ENCODE data around the gene NBAS. TPM values are rescaled to one million over a fixed set of nuclear protein-coding genes. Genes with fewer than 3 reads are reported as not detected.

NBAS gene
- total RNA-seq, 2 experiments from 2014 or later: 24.4 to 28.8 TPM

GRCh38 chr2:15594291-15595256 lies 33.4 kb upstream of the NBAS start:
- H4K20me1 ChIP-seq (ENCODE audit: insufficient read depth, low read length): peaks cover 10% of the 10 kb centered on the region; the same call in 1 of the 2 replicates
- H3K4me2 ChIP-seq (ENCODE audit: low read length): 0 out of 2 replicates have a peak overlapping the region, but pooled peaks have one; percentile 17
- ChIA-PET POLR2A (interaction anchor here (0.7 to 2.1 kb wide), 4 partner anchors 10 to 360 kb away, joined by 4 to 9 read pairs (median 5); no protein-coding TSS in a partner anchor), CTCF (ENCODE audit: unreplicated experiment) (interaction anchor here (1.2 kb wide), 1 partner anchor 17 kb away, joined by 5 read pairs; no protein-coding TSS in a partner anchor)
- BruUV-seq (replicated peaks): no TSS peak
- no peaks in the 10 kb centered on the region for H3K9me2 ChIP-seq (ENCODE audit: insufficient read depth, low read length)
- peaks cover 21% of the 10 kb centered on the region for H3K4me1 ChIP-seq (ENCODE audit: insufficient read depth, low read length, poor library complexity, severe bottlenecking)
- H3K79me2 ChIP-seq (ENCODE audit: insufficient read depth, low read depth, low read length): peaks cover 44% of the 10 kb centered on the region
- H3K4me3 ChIP-seq (ENCODE audit: low read depth, low read length, poor library complexity, severe bottlenecking): no peak overlapping the region
- no peak for DNase-seq (ENCODE audit: low spot score)
- TF ChIP-seq, protein P1, sequence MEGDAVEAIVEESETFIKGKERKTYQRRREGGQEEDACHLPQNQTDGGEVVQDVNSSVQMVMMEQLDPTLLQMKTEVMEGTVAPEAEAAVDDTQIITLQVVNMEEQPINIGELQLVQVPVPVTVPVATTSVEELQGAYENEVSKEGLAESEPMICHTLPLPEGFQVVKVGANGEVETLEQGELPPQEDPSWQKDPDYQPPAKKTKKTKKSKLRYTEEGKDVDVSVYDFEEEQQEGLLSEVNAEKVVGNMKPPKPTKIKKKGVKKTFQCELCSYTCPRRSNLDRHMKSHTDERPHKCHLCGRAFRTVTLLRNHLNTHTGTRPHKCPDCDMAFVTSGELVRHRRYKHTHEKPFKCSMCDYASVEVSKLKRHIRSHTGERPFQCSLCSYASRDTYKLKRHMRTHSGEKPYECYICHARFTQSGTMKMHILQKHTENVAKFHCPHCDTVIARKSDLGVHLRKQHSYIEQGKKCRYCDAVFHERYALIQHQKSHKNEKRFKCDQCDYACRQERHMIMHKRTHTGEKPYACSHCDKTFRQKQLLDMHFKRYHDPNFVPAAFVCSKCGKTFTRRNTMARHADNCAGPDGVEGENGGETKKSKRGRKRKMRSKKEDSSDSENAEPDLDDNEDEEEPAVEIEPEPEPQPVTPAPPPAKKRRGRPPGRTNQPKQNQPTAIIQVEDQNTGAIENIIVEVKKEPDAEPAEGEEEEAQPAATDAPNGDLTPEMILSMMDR (conservative IDR thresholded peaks at IDR 0.05; ENCODE audit: low read length): no peak
- TF ChIP-seq EZH2phosphoT487 (IDR thresholded peaks at IDR 0.05; ENCODE audit: borderline replicate concordance, low read depth, low read length): no peak
- no peaks in the 10 kb centered on the region for H3K9me3 ChIP-seq (ENCODE audit: low read length)
- H3K27ac ChIP-seq (ENCODE audit: low read depth, low read length, poor library complexity, severe bottlenecking): no peak overlapping the region
- intact Hi-C loops (cut with micrococcal nuclease; ENCODE audit: unreplicated experiment): no loop called here
- peaks cover 50% of the 10 kb centered on the region for H3K36me3 ChIP-seq (ENCODE audit: insufficient read depth, low read length)
- H2AFZ ChIP-seq (ENCODE audit: low read length): no peak overlapping the region

- Histone ChIP-seq H4K20me1 (ENCODE audit: insufficient read depth, low read length) (peaks cover 10% of the 10 kb centered on the region; the same call in 1 of the 2 replicates), H3K36me3 (ENCODE audit: insufficient read depth, low read length) (peaks cover 40% of the 10 kb centered on the region), H3K4me2 (ENCODE audit: low read length) (peak overlapping the region; percentile 72), H3K4me3 (ENCODE audit: low read depth, low read length, poor library complexity, severe bottlenecking) (peak overlapping the region; percentile 89), H3K9me3 (ENCODE audit: low read length) (no peaks in the 10 kb centered on the region), H3K79me2 (ENCODE audit: insufficient read depth, low read depth, low read length) (peaks cover 44% of the 10 kb centered on the region), H3K9me2 (ENCODE audit: insufficient read depth, low read length) (no peaks in the 10 kb centered on the region), H3K27ac (ENCODE audit: low read depth, low read length, poor library complexity, severe bottlenecking) (no peak overlapping the region), H3K4me1 (ENCODE audit: insufficient read depth, low read length, poor library complexity, severe bottlenecking) (peaks cover 21% of the 10 kb centered on the region), H2AFZ (ENCODE audit: low read length) (no peak overlapping the region)
- no peak for DNase-seq (ENCODE audit: low spot score)
- ChIA-PET POLR2A (interaction anchor here (0.7 to 2.1 kb wide), 6 partner anchors 11 to 285 kb away, joined by 3 to 9 read pairs (median 5); no protein-coding TSS in a partner anchor), CTCF (ENCODE audit: unreplicated experiment) (no interaction called here)
- TSS peak; percentile 62 for BruUV-seq (replicated peaks)
- intact Hi-C loops (cut with micrococcal nuclease; ENCODE audit: unreplicated experiment): no loop called here
- no peak for TF ChIP-seq EZH2phosphoT487 (IDR thresholded peaks at IDR 0.05; ENCODE audit: borderline replicate concordance, low read depth, low read length)
- TF ChIP-seq, protein P1 (conservative IDR thresholded peaks at IDR 0.05; ENCODE audit: low read length): no peak
Observed at GRCh38 chr2:15593327-15593705, 32.2 kb upstream of the NBAS start.

All from OCI-LY7 (cell line).